Mesothelial cell of epicardium (in vitro differentiated cells): Measurements from ENCODE around the gene ATP6V0E1. TPM values are rescaled to one million over a fixed set of nuclear protein-coding genes. Genes with fewer than 3 reads are reported as not detected.
A peak's percentile ranks its signal among the peaks of the same experiment; 100 is the strongest.

Experiments used
- DNase-seq, 2 experiments: peaks; one replicate each; pipeline ENCODE4 v3.0.0; 2021; ENCODE audit warnings: low spot score in 2 of 2; ENCODE audit not compliant: unreplicated experiment in 2 of 2
- H3K27ac Mint-ChIP-seq: 2 replicates; pipeline ENCODE4 v1.8.0; 2021; ENCODE audit warnings: mixed read lengths
- H3K27me3 Mint-ChIP-seq: 2 replicates; pipeline ENCODE4 v1.8.0; 2021; ENCODE audit warnings: low read depth, mixed read lengths
- H3K36me3 Mint-ChIP-seq: 2 replicates; pipeline ENCODE4 v1.8.0; 2021; ENCODE audit warnings: mixed read lengths
- H3K4me1 Mint-ChIP-seq: 2 replicates; pipeline ENCODE4 v1.8.0; 2021; ENCODE audit warnings: mixed read lengths
- H3K4me3 Mint-ChIP-seq: 2 replicates; pipeline ENCODE4 v1.8.0; 2021; ENCODE audit warnings: mild to moderate bottlenecking, moderate library complexity, mixed read lengths
- H3K9me3 Mint-ChIP-seq: 2 replicates; pipeline ENCODE4 v1.8.0; 2021; ENCODE audit warnings: mixed read lengths
- total RNA-seq: library from RNA; stranded (reverse); gene quantifications from 3 replicates; pipeline ENCODE4 v1.2.1, GENCODE V29; 2021
- TF ChIP-seq, protein P1 (sequence below): fragments of 200-600 bp; sonication (generic); IDR thresholded peaks from one replicate; pipeline ENCODE4 v1.5.0; 2021; ENCODE audit warnings: antibody characterized with exemption; ENCODE audit not compliant: unreplicated experiment

Gene ATP6V0E1
- total RNA-seq, 1 donor from 2014 or later, result 116 TPM

DNA sequence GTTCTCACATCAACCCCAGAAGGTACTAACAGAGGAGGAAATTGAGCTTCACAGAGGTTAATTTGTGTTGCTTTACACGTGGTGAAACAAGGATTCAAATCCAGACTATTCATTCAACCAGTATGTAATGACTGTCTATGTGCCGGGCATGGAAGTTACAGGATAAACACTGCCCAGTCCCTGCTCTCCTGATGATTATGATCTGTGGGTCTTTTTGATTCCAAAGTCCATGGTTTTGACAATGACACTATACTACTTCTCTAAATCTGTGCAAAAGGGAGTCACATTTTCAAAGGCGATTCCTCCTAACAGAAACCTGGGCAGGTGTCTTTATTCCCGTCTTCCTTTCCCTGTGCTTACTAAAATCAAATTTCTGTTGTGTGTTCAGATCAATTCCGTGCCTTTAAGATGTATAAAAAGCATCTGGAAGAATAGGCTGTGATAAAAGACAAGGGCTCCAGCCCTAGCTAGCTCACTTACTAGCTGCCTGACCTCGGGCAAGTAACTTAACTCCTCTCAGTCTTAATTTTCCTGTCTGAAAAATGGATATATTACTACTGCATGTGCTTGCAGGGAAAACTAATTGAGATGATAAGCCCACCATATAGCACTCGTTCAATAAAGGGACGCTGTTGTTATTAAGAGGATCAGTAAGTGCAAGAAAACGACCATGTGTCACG is 71.6 kb downstream of the ATP6V0E1 start:
- Mint-ChIP-seq H3K36me3 (no peaks in the 10 kb centered on the region), H3K27ac (no peak overlapping the region), H3K4me3 (peak overlapping the region; percentile 86), H3K27me3 (no peaks in the 10 kb centered on the region), H3K9me3 (no peaks in the 10 kb centered on the region), H3K4me1 (peaks cover 23% of the 10 kb centered on the region)
- TF ChIP-seq, protein P1, sequence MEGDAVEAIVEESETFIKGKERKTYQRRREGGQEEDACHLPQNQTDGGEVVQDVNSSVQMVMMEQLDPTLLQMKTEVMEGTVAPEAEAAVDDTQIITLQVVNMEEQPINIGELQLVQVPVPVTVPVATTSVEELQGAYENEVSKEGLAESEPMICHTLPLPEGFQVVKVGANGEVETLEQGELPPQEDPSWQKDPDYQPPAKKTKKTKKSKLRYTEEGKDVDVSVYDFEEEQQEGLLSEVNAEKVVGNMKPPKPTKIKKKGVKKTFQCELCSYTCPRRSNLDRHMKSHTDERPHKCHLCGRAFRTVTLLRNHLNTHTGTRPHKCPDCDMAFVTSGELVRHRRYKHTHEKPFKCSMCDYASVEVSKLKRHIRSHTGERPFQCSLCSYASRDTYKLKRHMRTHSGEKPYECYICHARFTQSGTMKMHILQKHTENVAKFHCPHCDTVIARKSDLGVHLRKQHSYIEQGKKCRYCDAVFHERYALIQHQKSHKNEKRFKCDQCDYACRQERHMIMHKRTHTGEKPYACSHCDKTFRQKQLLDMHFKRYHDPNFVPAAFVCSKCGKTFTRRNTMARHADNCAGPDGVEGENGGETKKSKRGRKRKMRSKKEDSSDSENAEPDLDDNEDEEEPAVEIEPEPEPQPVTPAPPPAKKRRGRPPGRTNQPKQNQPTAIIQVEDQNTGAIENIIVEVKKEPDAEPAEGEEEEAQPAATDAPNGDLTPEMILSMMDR, result no peak
- no peak for DNase-seq

DNA sequence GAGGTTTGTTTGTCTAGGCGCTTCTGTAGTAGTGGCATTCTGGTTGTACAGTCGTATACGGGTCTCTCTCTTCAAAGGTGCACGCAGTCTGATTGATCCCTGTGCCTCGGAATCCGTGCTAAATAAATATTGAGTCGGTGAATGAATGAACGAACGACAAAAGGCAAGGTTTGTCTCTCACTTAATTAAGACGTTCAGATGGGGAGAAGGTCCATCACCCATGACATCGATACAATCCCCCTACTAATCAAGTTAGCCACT is 72.1 kb downstream of the ATP6V0E1 start:
- Mint-ChIP-seq H3K4me3 (peak overlapping the region; percentile 86), H3K9me3 (no peaks in the 10 kb centered on the region), H3K27ac (peak overlapping the region; percentile 93), H3K4me1 (peaks cover 21% of the 10 kb centered on the region), H3K27me3 (no peaks in the 10 kb centered on the region), H3K36me3 (no peaks in the 10 kb centered on the region)
- DNase-seq, result no peak
- TF ChIP-seq, protein P1, result no peak

DNA sequence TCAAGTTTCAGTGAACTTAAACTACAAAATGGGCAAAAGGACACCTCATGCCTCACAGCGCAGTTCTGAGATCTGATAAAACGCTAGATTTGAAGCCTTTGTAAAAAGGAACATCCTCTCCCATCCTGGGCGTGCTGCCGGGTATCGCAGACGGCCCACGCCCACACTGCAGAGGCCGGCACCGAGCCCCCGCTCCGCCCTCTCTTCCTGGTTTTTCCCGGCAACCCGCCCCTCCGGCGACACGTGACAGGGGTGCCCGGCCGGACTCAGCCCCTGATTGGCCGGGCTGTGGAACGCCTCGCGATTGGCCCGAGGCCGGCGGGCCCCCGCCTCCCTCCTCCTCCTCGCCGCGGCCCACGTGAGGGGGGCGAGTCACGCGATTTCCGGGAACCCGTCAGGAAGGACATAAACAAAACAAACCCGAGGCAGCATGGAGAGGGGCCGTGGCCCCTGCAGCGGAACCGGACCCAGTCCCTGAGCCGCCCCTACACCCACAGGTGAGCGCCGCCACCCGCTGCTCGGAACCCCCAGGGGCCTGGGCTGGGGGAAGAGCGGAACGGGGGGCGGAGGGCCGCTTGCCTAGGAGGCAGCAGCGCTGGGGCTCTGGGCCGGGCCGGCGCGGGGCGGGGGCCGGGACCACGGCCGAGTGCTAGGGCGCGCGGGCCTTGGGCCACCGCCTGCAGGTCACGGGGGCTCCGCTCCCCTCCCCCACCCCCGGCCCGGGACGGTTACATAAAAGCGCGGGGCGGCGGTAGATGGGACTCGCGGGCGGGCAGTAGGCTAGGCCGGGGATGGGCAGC is 72.6 kb downstream of the ATP6V0E1 start, which contains the start of gene CREBRF:
Gene CREBRF (plus strand): TSS at position 370 of the 800 bp plus-strand sequence. CDS start 24,424 bp downstream, outside the sequence.
- TF ChIP-seq, protein P1, result no peak
- no peaks in the 10 kb centered on the region for H3K9me3 Mint-ChIP-seq
- H3K27me3 Mint-ChIP-seq, result no peaks in the 10 kb centered on the region
- peak within 1 kb of the TSS; percentile 99 for H3K27ac Mint-ChIP-seq
- H3K4me1 Mint-ChIP-seq, result peaks cover 20% of the 10 kb centered on the region
- H3K36me3 Mint-ChIP-seq, result no peaks in the 10 kb centered on the region
- peak within 1 kb of the TSS; percentile 94 for H3K4me3 Mint-ChIP-seq
- peak; percentile 97 to 98 for DNase-seq

DNA sequence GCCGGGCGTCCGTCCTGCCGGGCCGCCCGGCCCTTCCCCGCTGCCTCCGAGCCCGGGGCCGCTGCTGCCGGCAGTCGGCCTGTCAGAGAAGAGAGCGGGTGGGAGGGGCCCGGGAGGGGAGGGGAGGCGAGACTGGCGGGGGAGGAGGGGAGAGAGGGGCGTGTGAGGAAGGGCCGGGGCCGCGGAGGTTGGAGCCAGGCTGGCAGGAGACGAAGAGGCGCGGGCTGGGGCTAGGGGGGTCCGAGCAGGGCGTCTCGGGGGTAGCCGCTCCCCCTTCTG is 73.2 kb downstream of the ATP6V0E1 start:
- H3K4me1 Mint-ChIP-seq, result peaks cover 16% of the 10 kb centered on the region
- TF ChIP-seq, protein P1, result no peak
- no peaks in the 10 kb centered on the region for H3K9me3 Mint-ChIP-seq
- no peaks in the 10 kb centered on the region for H3K36me3 Mint-ChIP-seq
- H3K27me3 Mint-ChIP-seq, result no peaks in the 10 kb centered on the region
- DNase-seq, result peak in 1 of 2 experiments; percentile 75
- peak overlapping the region; percentile 94 for H3K4me3 Mint-ChIP-seq
- peak overlapping the region; percentile 99 for H3K27ac Mint-ChIP-seq

DNA sequence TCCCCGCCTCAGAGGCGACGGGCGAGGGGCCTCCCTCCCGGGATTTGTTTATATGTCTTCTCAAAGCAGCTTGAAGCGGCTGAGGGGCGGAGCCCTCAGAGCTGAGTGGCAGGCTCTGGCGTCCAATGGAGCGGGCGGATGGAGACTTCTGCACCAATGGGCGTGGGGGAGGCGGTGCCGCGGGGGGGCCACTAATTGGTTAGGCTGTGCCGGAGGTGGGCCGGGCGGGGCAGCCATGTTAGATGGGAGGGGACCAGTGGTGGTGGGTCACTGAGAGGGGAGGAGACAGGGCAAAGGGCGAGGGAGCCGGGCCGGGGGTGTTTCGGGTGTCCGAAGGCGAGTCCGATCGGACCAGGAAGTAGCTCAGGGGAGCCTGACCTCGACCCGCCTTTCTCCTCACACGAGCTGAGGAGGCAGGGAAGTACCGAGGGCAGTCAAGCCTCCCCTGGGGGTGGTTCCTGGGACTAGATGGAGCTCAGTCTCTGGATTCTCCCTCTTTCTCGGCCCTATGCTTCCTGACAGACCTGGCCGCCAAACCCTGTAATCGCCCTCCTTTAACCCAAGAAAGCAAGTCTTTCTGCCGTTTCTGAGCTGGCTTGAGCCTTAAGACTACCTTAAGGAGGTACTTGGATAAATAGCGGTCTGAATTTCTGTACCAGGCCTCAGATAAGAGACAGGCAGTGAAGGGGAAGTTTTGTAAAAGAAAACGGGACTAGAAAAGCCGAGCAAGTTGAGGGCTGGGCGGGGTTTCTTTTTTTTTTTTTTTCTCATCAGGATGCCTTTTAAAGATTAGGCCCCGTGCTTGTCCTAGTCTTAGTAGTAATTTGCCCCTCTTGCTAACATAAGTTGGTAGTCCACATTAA is 73.7 kb downstream of the ATP6V0E1 start:
- Mint-ChIP-seq H3K36me3 (no peaks in the 10 kb centered on the region), H3K4me1 (peaks cover 11% of the 10 kb centered on the region), H3K4me3 (peak overlapping the region; percentile 94), H3K27me3 (no peaks in the 10 kb centered on the region), H3K27ac (peak overlapping the region; percentile 99), H3K9me3 (no peaks in the 10 kb centered on the region)
- TF ChIP-seq, protein P1, result no peak
- DNase-seq, result peak; percentile 96 to 98
